HG02970 (cell line): ENCODE measurements around the gene YJEFN3.

Experiments
- ATAC-seq: cut with Tn5 transposase; IDR thresholded peaks from one replicate; pipeline ENCODE4 v1.9.1; 2021; ENCODE audit warnings: mild to moderate bottlenecking, moderate library complexity, moderate number of reproducible peaks; ENCODE audit not compliant: unreplicated experiment, low FRiP score

Gene YJEFN3

GRCh38 chr19:19515642-19516519 is 12.8 kb upstream of the YJEFN3 start, which contains the start of gene NDUFA13:
TSS of gene NDUFA13 (plus strand) at chr19:19516225. CDS start at chr19:19516239, 14 bp downstream.
- ATAC-seq, result peak; percentile 90

DNA sequence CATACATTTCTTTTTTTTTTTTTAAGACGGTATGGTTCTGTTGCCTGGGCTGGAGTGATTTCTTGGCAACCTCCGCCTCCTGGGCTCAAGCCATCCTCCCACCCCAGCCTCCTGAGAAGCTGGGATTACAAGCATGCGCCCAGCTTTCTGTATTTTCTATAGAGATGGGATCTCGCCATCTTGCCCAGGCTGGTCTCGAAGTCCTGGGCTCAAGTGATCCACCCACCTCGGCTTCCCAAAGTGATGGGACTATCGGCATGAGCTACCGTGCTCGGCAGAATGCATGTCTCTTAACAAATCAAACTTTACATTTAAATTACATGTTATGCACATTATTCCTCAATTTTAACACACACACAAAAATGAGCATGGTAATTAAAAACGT is 11.5 kb upstream of the YJEFN3 start:
- ATAC-seq, result no peak

GRCh38 chr19:19520989-19521388 is 7.7 kb upstream of the YJEFN3 start:
- ATAC-seq, result no peak

GRCh38 chr19:19523177-19523576 is 5.5 kb upstream of the YJEFN3 start:
- no peak for ATAC-seq

DNA sequence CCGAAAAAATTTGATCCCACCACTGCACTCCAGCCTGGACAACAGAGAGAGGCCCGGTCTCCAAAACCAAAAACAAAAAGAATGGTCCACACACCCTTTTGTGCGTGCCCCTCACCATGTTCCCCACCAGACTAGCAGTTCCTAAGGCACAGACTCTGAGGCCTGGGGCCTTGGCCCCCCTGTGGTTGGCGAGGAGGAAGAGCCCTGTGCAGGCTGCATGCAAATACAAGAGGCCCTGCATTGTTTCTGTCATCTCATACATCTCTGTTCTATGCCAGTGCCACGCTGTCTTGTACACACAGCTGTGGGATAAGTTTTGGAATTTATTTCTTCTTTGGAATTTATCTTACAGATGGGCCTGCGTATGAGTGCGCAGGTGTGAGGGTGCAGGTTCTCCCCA is 4.7 kb upstream of the YJEFN3 start:
- no peak for ATAC-seq

GRCh38 chr19:19525611-19526380 is 2.9 kb upstream of the YJEFN3 start:
- ATAC-seq, result no peak

GRCh38 chr19:19526581-19527370 is 1.9 kb upstream of the YJEFN3 start:
- no peak for ATAC-seq

DNA sequence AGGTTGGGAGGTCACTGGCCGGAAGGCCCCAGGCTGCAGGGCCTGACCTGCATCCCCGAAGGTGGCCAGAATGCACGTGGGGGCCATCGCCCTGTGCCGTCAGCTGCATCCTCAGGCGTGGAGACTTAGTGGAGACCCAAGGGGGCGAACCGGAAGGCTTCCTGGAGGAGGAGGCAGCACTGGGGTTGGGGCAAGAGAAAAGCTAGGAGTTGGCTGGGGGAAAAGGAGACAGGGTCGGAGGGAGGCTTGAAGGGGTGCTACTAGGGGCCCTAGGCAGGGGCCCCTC is 1.4 kb upstream of the YJEFN3 start:
- ATAC-seq, result no peak

- ATAC-seq, result no peak
Measured at GRCh38 chr19:19527674-19528625, 761 bp upstream of the YJEFN3 start.

- no peak for ATAC-seq
Measured at GRCh38 chr19:19529783-19530422, 1.2 kb downstream of the YJEFN3 start.

GRCh38 chr19:19530423-19530804 is 1.7 kb downstream of the YJEFN3 start:
- ATAC-seq, result no peak

DNA sequence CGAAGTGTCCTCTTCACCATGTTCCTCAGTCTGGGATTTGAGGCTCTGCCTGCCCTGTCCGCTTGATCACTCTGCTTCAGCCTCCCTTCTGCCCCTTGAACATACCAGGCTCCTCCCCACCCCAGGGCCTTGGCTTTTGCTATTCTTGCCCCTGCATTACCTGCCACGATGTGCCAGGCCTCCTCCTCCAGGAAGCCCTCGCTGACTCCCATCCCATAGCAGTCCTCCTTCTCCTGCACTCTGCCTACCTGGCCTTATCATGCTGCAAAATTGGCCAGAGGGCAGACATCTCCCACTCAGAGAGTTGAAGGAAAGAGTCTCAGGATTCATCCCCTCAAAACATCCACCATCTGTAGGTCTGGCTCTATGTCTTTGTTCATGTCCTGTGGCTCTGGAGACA is 2.2 kb downstream of the YJEFN3 start:
- no peak for ATAC-seq

DNA sequence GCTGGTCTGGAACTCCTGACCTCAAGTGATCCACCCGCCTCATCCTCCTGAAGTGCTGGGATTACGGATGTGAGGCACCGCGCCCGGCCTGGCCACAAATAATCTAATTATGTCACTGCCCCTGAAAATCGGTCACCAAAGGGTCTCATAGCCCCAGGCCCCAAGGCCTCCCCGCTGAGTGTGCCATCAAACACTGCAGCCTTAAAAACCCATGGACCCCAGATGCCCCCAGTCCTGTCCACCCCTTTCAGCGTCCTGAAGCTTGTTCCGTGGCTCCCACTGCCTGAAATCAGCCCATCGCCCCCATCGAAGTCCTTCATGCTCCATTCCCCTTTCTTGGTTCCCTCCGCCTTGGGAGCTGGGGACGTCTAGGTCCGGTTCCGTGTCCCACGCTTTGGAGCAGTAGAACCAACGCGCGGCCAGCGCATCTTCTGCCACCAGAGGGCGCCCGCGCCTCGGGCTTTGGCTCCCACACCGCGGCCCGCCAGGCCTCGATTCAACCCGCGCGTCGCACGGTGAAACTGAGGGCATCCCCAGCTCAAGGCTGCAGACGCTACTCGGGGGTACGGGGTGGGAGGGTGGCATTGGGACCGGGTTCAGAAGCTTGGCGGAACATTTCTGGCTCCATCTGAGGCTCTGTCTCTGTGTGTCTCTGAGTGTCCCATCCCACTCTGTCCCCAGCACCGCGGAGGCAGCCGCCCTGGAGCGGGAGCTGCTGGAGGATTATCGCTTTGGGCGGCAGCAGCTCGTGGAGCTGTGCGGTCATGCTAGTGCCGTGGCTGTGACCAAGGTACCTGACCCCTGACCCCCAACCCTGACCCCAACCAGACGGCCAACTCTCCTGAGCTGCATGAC is 3.5 kb downstream of the YJEFN3 start:
- no peak for ATAC-seq

DNA sequence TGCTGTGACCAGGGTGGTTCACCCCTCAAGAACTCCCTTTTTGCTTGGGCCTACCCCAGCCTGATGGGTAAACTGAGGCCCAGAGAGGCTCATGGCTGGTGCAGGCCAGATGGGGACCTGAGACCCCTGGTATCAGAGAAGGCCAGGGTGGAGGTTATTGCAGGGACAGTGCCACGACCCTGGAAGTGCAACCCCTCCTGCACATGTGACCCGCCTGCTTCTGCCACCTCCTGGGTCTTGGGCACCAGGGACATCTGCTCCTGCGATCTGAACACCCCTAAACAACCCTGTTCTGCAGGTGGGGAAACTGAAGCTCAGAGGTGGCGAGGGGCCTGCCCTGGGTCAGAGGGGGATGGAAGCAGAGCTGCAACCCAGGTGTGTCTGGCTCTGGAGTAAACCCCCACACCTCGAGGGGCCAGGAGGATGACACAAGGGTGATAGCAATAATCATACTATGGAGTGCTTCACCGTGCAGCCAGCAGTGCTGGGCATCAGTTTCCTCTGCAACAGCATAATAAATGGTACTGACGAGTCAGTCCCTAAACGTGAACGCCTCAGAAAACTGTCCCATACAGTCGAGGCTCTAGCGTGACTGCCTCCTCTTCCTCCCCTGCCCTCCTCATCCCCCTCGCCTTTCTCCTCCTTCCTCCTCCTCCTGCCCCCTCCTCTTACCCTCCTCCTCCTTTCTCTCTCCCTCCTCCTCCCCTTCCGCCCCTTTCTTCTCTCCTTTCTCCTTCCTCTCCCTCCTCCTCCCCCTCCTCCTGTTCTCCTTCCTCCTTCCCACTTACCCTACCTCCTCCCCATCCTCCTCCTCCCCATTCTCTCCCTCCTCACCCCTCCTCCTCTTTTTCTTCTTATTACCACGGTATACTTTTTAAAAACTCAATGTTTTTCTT is 4.3 kb downstream of the YJEFN3 start:
- ATAC-seq, result no peak

- ATAC-seq, result no peak
Measured at GRCh38 chr19:19533841-19534240, 5.1 kb downstream of the YJEFN3 start.

- no peak for ATAC-seq
Measured at GRCh38 chr19:19534556-19535265, 6.0 kb downstream of the YJEFN3 start.
